Uterus (tissue), 2 donors: ENCODE measurements around the gene CTTNBP2NL.

Source experiments
- CTCF ChIP-seq, 4 experiments: fragments of 200-600 bp in 2 of 4; fragments of 450-650 bp in 2 of 4; sonication (generic) in 2 of 4; IDR thresholded peaks; one replicate each; pipeline ENCODE4 v1.5.1; 2016 to 2019; ENCODE audit warnings: antibody characterized with exemption in 4 of 4, mild to moderate bottlenecking in 2 of 4, moderate library complexity in 1 of 4
- POLR2A ChIP-seq, 2 donors: fragments of 450-650 bp; IDR thresholded peaks; one replicate each; pipeline ENCODE4 v1.6.1; 2016; ENCODE audit warnings: antibody characterized with exemption in 2 of 2, mild to moderate bottlenecking in 1 of 2, moderate library complexity in 1 of 2

- TF ChIP-seq POLR2A (IDR thresholded peaks at IDR 0.05) (no peak), CTCF (IDR thresholded peaks at IDR 0.05) (no peak)
Measured at GRCh38 chr1:112470966-112471365, 75.0 kb downstream of the CTTNBP2NL start.
